WTC11 (cell line): Measurements from ENCODE around the gene FGFBP1. TPM values are rescaled to one million over a fixed set of nuclear protein-coding genes. Genes with fewer than 3 reads are reported as not detected.

ENCODE experiments used
- ATAC-seq: fragments of 200-7000 bp; cut with Tn5 transposase; 2 replicates; pipeline ENCODE4 v1.10.0; 2021; ENCODE audit warnings: mild to moderate bottlenecking, moderate library complexity
- CTCF ChIA-PET: fragments of 300-600 bp; sonication (Branson Sonifier 250); formaldehyde crosslinking; loops from one replicate; lab custom pipeline; 2021; ENCODE audit warnings: antibody characterized with exemption; lab: Charles Lee
- POLR2A ChIA-PET: fragments of 350-600 bp; sonication (Branson Sonifier 250); formaldehyde crosslinking; loops from one replicate; lab custom pipeline; 2021; ENCODE audit warnings: antibody characterized with exemption; lab: Charles Lee
- DNase-seq: peaks from one replicate; pipeline ENCODE4 v3.0.0; 2021; ENCODE audit warnings: low spot score
- H3K27ac Mint-ChIP-seq: 2 replicates; pipeline ENCODE4 v1.8.0; 2021; ENCODE audit warnings: mixed read lengths
- H3K27me3 Mint-ChIP-seq: 2 replicates; pipeline ENCODE4 v1.8.0; 2021; ENCODE audit warnings: low read depth, mild to moderate bottlenecking, moderate library complexity, mixed read lengths
- H3K36me3 Mint-ChIP-seq: 2 replicates; pipeline ENCODE4 v1.8.0; 2021; ENCODE audit warnings: mixed read lengths
- H3K4me1 Mint-ChIP-seq: 2 replicates; pipeline ENCODE4 v1.8.0; 2022; ENCODE audit warnings: mixed read lengths
- H3K4me3 Mint-ChIP-seq: 2 replicates; pipeline ENCODE4 v1.8.0; 2021; ENCODE audit warnings: mild to moderate bottlenecking, moderate library complexity, mixed read lengths
- H3K9me3 Mint-ChIP-seq: 2 replicates; pipeline ENCODE4 v1.8.0; 2021; ENCODE audit warnings: mixed read lengths
- ATF1 ChIP-seq: sonication (generic); formaldehyde crosslinking; IDR thresholded peaks from 2 replicates; pipeline ENCODE4 v1.8.1; 2023; ENCODE audit warnings: mild to moderate bottlenecking, moderate library complexity, missing genetic modification reagents
- CBFB ChIP-seq: sonication (generic); formaldehyde crosslinking; IDR thresholded peaks from 2 replicates; pipeline ENCODE4 v1.8.1; 2022; ENCODE audit warnings: mild to moderate bottlenecking, low read depth, missing genetic modification reagents
- CREB1 ChIP-seq: sonication (generic); formaldehyde crosslinking; IDR thresholded peaks from 2 replicates; pipeline ENCODE4 v1.8.0; 2023; ENCODE audit warnings: mild to moderate bottlenecking, missing genetic modification reagents
- CREM ChIP-seq: sonication (generic); formaldehyde crosslinking; IDR thresholded peaks from 2 replicates; pipeline ENCODE4 v1.8.1; 2022; ENCODE audit warnings: mild to moderate bottlenecking, missing genetic modification reagents, moderate library complexity
- FOXJ3 ChIP-seq: sonication (generic); formaldehyde crosslinking; IDR thresholded peaks from 2 replicates; pipeline ENCODE4 v1.9.0; 2021; ENCODE audit warnings: missing genetic modification reagents, mild to moderate bottlenecking, borderline replicate concordance
- GRHL2 ChIP-seq: fragments of 250-450 bp; sonication (Bioruptor Pico); IDR thresholded peaks from 2 replicates; pipeline ENCODE4 v1.8.0; 2022; ENCODE audit warnings: mild to moderate bottlenecking, moderate library complexity; ENCODE audit not compliant: insufficient replicate concordance, severe bottlenecking
- PRRX2 ChIP-seq: fragments of 250-450 bp; sonication (Bioruptor Pico); IDR thresholded peaks from 2 replicates; pipeline ENCODE4 v1.8.0; 2021; ENCODE audit warnings: mild to moderate bottlenecking
- RORB ChIP-seq: fragments of 250-450 bp; sonication (Bioruptor Pico); IDR thresholded peaks from 2 replicates; pipeline ENCODE4 v1.9.0; 2021; ENCODE audit warnings: mild to moderate bottlenecking
- SMAD4 ChIP-seq: sonication (generic); formaldehyde crosslinking; IDR thresholded peaks from 2 replicates; pipeline ENCODE4 v1.8.0; 2022; ENCODE audit warnings: mild to moderate bottlenecking, missing genetic modification reagents
- SOX15 ChIP-seq: fragments of 250-450 bp; sonication (Bioruptor Pico); IDR thresholded peaks from 2 replicates; pipeline ENCODE4 v1.9.0; 2021; ENCODE audit warnings: mild to moderate bottlenecking
- TP53 ChIP-seq: sonication (generic); formaldehyde crosslinking; IDR thresholded peaks from 2 replicates; pipeline ENCODE4 v1.8.1; 2023; ENCODE audit warnings: mild to moderate bottlenecking, missing genetic modification reagents
- ZNF219 ChIP-seq: sonication (generic); formaldehyde crosslinking; IDR thresholded peaks from 2 replicates; pipeline ENCODE4 v1.8.0; 2023; ENCODE audit warnings: missing genetic modification reagents, mild to moderate bottlenecking, borderline replicate concordance
- ZNF396 ChIP-seq: fragments of 250-450 bp; sonication (Bioruptor Pico); IDR thresholded peaks from 2 replicates; pipeline ENCODE4 v1.8.0; 2021; ENCODE audit warnings: mild to moderate bottlenecking, moderate library complexity, borderline replicate concordance
- ZNF423 ChIP-seq: fragments of 250-450 bp; sonication (Bioruptor Pico); IDR thresholded peaks from 2 replicates; pipeline ENCODE4 v2.1.2; 2022; ENCODE audit warnings: mild to moderate bottlenecking, moderate library complexity
- total RNA-seq: library from RNA; stranded (reverse); gene quantifications from 3 replicates; pipeline ENCODE4 v1.2.3, GENCODE V29; 2021
- TF ChIP-seq, protein P1 (sequence below): sonication (generic); formaldehyde crosslinking; IDR thresholded peaks from 2 replicates; pipeline ENCODE4 v1.8.1; 2023; ENCODE audit warnings: mild to moderate bottlenecking, missing genetic modification reagents
- TF ChIP-seq, protein P2 (sequence below): sonication (generic); formaldehyde crosslinking; IDR thresholded peaks from 2 replicates; pipeline ENCODE4 v1.8.0; 2022; ENCODE audit warnings: mild to moderate bottlenecking, missing genetic modification reagents
- TF ChIP-seq, protein P3 (sequence below): sonication (generic); formaldehyde crosslinking; IDR thresholded peaks from 2 replicates; pipeline ENCODE4 v1.8.1; 2023; ENCODE audit warnings: mild to moderate bottlenecking, missing genetic modification reagents, moderate library complexity
- TF ChIP-seq, protein P4 (sequence below): sonication (generic); formaldehyde crosslinking; IDR thresholded peaks from 2 replicates; pipeline ENCODE4 v1.8.1; 2022; ENCODE audit warnings: mild to moderate bottlenecking, moderate library complexity, missing genetic modification reagents
- TF ChIP-seq, protein P5 (sequence below): sonication (generic); formaldehyde crosslinking; IDR thresholded peaks from 2 replicates; pipeline ENCODE4 v1.8.1; 2023; ENCODE audit warnings: mild to moderate bottlenecking, moderate library complexity, missing genetic modification reagents
- TF ChIP-seq, protein P6 (sequence below): sonication (generic); formaldehyde crosslinking; IDR thresholded peaks from 2 replicates; pipeline ENCODE4 v1.8.1; 2023; ENCODE audit warnings: mild to moderate bottlenecking, missing genetic modification reagents, borderline replicate concordance
- TF ChIP-seq, protein P7 (sequence below): sonication (generic); formaldehyde crosslinking; IDR thresholded peaks from 2 replicates; pipeline ENCODE4 v1.8.1; 2022; ENCODE audit warnings: mild to moderate bottlenecking, missing genetic modification reagents, moderate library complexity, borderline replicate concordance

FGFBP1 gene
- total RNA-seq, 1 experiment from 2014 or later: not detected

DNA sequence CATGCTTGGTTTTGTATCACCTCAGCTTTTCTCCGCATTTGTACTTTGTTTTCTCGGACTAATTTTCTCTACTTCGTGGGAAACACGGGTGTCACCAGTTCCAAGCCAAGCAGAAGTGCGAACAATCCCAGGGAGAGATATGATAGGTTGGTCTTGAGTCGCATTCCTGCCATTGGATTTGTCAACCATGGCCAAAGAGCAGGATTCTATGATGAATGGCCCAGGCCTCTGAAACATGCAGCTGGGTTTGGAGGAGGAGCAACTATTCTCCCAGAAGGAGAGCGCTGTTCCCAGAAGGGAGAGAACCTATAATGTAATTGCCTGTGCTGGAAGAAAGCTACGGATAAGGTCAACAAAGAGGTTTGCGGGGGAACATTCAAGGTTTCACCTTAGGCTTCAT lies 10.3 kb upstream of the FGFBP1 start:
- no peak for ATAC-seq
- Mint-ChIP-seq H3K27me3 (no peaks in the 10 kb centered on the region), H3K4me1 (no peaks in the 10 kb centered on the region), H3K4me3 (no peak overlapping the region), H3K9me3 (peaks cover 24% of the 10 kb centered on the region), H3K36me3 (peaks cover 4% of the 10 kb centered on the region; the same call in 1 of the 2 replicates), H3K27ac (no peak overlapping the region)
- TF ChIP-seq ZNF423 (CRISPR knock-in tag): no peak
- TF ChIP-seq CREM (CRISPR knock-in tag): no peak
- TF ChIP-seq, protein P1, sequence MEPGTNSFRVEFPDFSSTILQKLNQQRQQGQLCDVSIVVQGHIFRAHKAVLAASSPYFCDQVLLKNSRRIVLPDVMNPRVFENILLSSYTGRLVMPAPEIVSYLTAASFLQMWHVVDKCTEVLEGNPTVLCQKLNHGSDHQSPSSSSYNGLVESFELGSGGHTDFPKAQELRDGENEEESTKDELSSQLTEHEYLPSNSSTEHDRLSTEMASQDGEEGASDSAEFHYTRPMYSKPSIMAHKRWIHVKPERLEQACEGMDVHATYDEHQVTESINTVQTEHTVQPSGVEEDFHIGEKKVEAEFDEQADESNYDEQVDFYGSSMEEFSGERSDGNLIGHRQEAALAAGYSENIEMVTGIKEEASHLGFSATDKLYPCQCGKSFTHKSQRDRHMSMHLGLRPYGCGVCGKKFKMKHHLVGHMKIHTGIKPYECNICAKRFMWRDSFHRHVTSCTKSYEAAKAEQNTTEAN (CRISPR knock-in tag): no peak
- TF ChIP-seq ZNF396: no peak
- TF ChIP-seq CREB1 (CRISPR knock-in tag): no peak
- TF ChIP-seq, protein P2, sequence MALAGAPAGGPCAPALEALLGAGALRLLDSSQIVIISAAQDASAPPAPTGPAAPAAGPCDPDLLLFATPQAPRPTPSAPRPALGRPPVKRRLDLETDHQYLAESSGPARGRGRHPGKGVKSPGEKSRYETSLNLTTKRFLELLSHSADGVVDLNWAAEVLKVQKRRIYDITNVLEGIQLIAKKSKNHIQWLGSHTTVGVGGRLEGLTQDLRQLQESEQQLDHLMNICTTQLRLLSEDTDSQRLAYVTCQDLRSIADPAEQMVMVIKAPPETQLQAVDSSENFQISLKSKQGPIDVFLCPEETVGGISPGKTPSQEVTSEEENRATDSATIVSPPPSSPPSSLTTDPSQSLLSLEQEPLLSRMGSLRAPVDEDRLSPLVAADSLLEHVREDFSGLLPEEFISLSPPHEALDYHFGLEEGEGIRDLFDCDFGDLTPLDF: no peak
- no peak for TF ChIP-seq PRRX2
- no peak for TF ChIP-seq FOXJ3 (CRISPR knock-in tag)
- no peak for TF ChIP-seq RORB (CRISPR knock-in tag)
- TF ChIP-seq, protein P3, sequence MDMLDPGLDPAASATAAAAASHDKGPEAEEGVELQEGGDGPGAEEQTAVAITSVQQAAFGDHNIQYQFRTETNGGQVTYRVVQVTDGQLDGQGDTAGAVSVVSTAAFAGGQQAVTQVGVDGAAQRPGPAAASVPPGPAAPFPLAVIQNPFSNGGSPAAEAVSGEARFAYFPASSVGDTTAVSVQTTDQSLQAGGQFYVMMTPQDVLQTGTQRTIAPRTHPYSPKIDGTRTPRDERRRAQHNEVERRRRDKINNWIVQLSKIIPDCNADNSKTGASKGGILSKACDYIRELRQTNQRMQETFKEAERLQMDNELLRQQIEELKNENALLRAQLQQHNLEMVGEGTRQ: no peak
- TF ChIP-seq, protein P4, sequence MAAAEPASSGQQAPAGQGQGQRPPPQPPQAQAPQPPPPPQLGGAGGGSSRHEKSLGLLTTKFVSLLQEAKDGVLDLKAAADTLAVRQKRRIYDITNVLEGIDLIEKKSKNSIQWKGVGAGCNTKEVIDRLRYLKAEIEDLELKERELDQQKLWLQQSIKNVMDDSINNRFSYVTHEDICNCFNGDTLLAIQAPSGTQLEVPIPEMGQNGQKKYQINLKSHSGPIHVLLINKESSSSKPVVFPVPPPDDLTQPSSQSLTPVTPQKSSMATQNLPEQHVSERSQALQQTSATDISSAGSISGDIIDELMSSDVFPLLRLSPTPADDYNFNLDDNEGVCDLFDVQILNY: no peak
- ChIA-PET CTCF (interaction anchor here (0.6 to 2.4 kb wide), 3 partner anchors 12 to 143 kb away, joined by 3 to 9 read pairs (median 8); no protein-coding TSS in a partner anchor), POLR2A (no interaction called here)
- DNase-seq: no peak

DNA sequence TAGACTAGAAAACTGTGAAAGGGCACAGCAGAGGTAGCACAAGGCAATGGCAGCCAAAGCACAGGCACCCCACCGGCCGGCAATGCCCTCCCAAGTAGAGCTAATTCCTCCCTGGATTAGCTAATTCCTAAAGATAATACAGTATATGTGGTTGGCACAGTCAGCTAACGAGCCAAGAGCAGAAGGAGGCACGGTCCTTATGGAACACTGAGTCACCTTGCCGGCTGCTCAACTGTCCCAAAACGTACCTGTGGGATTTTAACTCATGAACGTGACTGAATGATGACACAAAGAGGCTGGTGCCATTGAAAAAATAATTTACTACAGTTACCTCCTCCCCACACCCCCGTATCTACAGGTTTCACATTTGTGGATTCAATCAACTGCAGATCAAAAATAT lies 9.1 kb upstream of the FGFBP1 start:
- ChIA-PET CTCF (interaction anchor here (1.1 kb wide), 1 partner anchor 65 kb away, joined by 3 read pairs; no protein-coding TSS in a partner anchor), POLR2A (no interaction called here)
- Mint-ChIP-seq H3K4me1 (no peaks in the 10 kb centered on the region), H3K4me3 (no peak overlapping the region), H3K36me3 (no peaks in the 10 kb centered on the region), H3K9me3 (peaks cover 13% of the 10 kb centered on the region), H3K27ac (no peak overlapping the region), H3K27me3 (no peaks in the 10 kb centered on the region)
- DNase-seq (no peak), ATAC-seq (no peak)
- TF ChIP-seq, protein P5, sequence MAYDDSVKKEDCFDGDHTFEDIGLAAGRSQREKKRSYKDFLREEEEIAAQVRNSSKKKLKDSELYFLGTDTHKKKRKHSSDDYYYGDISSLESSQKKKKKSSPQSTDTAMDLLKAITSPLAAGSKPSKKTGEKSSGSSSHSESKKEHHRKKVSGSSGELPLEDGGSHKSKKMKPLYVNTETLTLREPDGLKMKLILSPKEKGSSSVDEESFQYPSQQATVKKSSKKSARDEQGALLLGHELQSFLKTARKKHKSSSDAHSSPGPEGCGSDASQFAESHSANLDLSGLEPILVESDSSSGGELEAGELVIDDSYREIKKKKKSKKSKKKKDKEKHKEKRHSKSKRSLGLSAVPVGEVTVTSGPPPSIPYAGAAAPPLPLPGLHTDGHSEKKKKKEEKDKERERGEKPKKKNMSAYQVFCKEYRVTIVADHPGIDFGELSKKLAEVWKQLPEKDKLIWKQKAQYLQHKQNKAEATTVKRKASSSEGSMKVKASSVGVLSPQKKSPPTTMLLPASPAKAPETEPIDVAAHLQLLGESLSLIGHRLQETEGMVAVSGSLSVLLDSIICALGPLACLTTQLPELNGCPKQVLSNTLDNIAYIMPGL (CRISPR knock-in tag): no peak
- TF ChIP-seq SMAD4 (CRISPR knock-in tag) (no peak), GRHL2 (CRISPR knock-in tag) (no peak), SOX15 (CRISPR knock-in tag) (no peak), ZNF219 (no peak), ATF1 (CRISPR knock-in tag) (no peak), CBFB (CRISPR knock-in tag) (no peak), TP53 (CRISPR knock-in tag) (no peak)
- TF ChIP-seq, protein P6, sequence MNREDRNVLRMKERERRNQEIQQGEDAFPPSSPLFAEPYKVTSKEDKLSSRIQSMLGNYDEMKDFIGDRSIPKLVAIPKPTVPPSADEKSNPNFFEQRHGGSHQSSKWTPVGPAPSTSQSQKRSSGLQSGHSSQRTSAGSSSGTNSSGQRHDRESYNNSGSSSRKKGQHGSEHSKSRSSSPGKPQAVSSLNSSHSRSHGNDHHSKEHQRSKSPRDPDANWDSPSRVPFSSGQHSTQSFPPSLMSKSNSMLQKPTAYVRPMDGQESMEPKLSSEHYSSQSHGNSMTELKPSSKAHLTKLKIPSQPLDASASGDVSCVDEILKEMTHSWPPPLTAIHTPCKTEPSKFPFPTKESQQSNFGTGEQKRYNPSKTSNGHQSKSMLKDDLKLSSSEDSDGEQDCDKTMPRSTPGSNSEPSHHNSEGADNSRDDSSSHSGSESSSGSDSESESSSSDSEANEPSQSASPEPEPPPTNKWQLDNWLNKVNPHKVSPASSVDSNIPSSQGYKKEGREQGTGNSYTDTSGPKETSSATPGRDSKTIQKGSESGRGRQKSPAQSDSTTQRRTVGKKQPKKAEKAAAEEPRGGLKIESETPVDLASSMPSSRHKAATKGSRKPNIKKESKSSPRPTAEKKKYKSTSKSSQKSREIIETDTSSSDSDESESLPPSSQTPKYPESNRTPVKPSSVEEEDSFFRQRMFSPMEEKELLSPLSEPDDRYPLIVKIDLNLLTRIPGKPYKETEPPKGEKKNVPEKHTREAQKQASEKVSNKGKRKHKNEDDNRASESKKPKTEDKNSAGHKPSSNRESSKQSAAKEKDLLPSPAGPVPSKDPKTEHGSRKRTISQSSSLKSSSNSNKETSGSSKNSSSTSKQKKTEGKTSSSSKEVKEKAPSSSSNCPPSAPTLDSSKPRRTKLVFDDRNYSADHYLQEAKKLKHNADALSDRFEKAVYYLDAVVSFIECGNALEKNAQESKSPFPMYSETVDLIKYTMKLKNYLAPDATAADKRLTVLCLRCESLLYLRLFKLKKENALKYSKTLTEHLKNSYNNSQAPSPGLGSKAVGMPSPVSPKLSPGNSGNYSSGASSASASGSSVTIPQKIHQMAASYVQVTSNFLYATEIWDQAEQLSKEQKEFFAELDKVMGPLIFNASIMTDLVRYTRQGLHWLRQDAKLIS (CRISPR knock-in tag): no peak
- TF ChIP-seq, protein P7, sequence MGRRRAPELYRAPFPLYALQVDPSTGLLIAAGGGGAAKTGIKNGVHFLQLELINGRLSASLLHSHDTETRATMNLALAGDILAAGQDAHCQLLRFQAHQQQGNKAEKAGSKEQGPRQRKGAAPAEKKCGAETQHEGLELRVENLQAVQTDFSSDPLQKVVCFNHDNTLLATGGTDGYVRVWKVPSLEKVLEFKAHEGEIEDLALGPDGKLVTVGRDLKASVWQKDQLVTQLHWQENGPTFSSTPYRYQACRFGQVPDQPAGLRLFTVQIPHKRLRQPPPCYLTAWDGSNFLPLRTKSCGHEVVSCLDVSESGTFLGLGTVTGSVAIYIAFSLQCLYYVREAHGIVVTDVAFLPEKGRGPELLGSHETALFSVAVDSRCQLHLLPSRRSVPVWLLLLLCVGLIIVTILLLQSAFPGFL (CRISPR knock-in tag): no peak
